ENCODE results near the gene VIPAS39. TPM values are rescaled to one million over a fixed set of nuclear protein-coding genes. Genes with fewer than 3 reads are reported as not detected.

The VIPAS39 gene
- total and polyA plus RNA-seq, 2 of the 13 experiments (the other 11 are each of a cell fraction or from before 2014, with no cell fraction given) = 13.3 to 21.5 TPM

- TF ChIP-seq REST (IDR thresholded peaks at IDR 0.05; ENCODE audit: borderline replicate concordance in 1 of 2, low read depth in 1 of 2, low read length in 2 of 2) (no peak), POLR2G (IDR thresholded peaks at IDR 0.05; ENCODE audit: low read depth, low read length) (peak; percentile 85), ZNF788 (CRISPR knock-in tag; IDR thresholded peaks at IDR 0.05; ENCODE audit: borderline replicate concordance) (no peak), POGZ (CRISPR knock-in tag; IDR thresholded peaks at IDR 0.05) (peak; percentile 56; the same call in 1 of the 2 replicates), ZNF18 (CRISPR knock-in tag; IDR thresholded peaks at IDR 0.05; ENCODE audit: insufficient replicate concordance) (no peak), MLXIP (CRISPR knock-in tag; IDR thresholded peaks at IDR 0.05; ENCODE audit: borderline replicate concordance) (0 out of 2 replicates have a peak, but pooled peaks have one; percentile 44), ZNF605 (CRISPR knock-in tag; IDR thresholded peaks at IDR 0.05) (no peak), ZNF891 (CRISPR knock-in tag; IDR thresholded peaks at IDR 0.05) (no peak), ZNF331 (CRISPR knock-in tag; IDR thresholded peaks at IDR 0.05) (no peak), HNRNPLL (IDR thresholded peaks at IDR 0.05; ENCODE audit: low read depth, low read length, poor library complexity, severe bottlenecking) (peak; percentile 74), ZNF597 (CRISPR knock-in tag; IDR thresholded peaks at IDR 0.05) (no peak), BRCA1 (CRISPR knock-in tag; IDR thresholded peaks at IDR 0.05) (no peak), ZNF780A (CRISPR knock-in tag; IDR thresholded peaks at IDR 0.05) (no peak), SP140L (CRISPR knock-in tag; IDR thresholded peaks at IDR 0.05; ENCODE audit: borderline replicate concordance) (no peak), ZNF260 (CRISPR knock-in tag; IDR thresholded peaks at IDR 0.05; ENCODE audit: borderline replicate concordance, low read depth) (no peak), ZNF362 (CRISPR knock-in tag; IDR thresholded peaks at IDR 0.05; ENCODE audit: borderline replicate concordance) (no peak), KLF15 (CRISPR knock-in tag; IDR thresholded peaks at IDR 0.05; ENCODE audit: borderline replicate concordance) (no peak)
These were observed 80.5 kb downstream of the VIPAS39 start, which contains the start of the genes SAMD15 and TMED8 (continued) for GRCh38 chr14:77376771-77377501.
